Measurements from ENCODE around the gene EIF3I.
A peak's percentile ranks its signal among the peaks of the same experiment; 100 is the strongest.
"Not testable (repeated sequence)": the region's sequence is repeated elsewhere in the genome, so short reads cannot be mapped to it uniquely, and the experiment has no call there.

EIF3I gene

GRCh38 chr1:32232558-32233304, 10.5 kb downstream of the EIF3I start:
- DNase-seq: no peak

- DNase-seq: no peak
Measured at GRCh38 chr1:32234792-32235191, 12.6 kb downstream of the EIF3I start.

GRCh38 chr1:32239337-32239736, 17.1 kb downstream of the EIF3I start:
- no peak for DNase-seq

GRCh38 chr1:32239790-32240139, 17.6 kb downstream of the EIF3I start:
- DNase-seq: no peak

- peak; percentile 55 for DNase-seq
Measured at GRCh38 chr1:32240140-32240951, 18.1 kb downstream of the EIF3I start.

GRCh38 chr1:32241001-32241763, 19.0 kb downstream of the EIF3I start:
- peak; percentile 42 for DNase-seq

- DNase-seq: no peak
Measured at GRCh38 chr1:32242341-32242851, 20.2 kb downstream of the EIF3I start.

GRCh38 chr1:32246888-32247273, 24.7 kb downstream of the EIF3I start, which contains the start of gene FAM167B:
Gene FAM167B (plus strand): TSS chr1:32247222. CDS start chr1:32247422, 200 bp downstream.
- DNase-seq: no peak

GRCh38 chr1:32247452-32247851, 25.2 kb downstream of the EIF3I start:
- DNase-seq: no peak

GRCh38 chr1:32247983-32248889, 26.0 kb downstream of the EIF3I start:
- peak; percentile 81 for DNase-seq

- peak; percentile 25 for DNase-seq
Measured at GRCh38 chr1:32249831-32250525, 27.8 kb downstream of the EIF3I start.

GRCh38 chr1:32250893-32251716, 28.9 kb downstream of the EIF3I start, which contains the start of gene LCK:
Gene LCK (plus strand): TSS chr1:32251265. CDS start chr1:32274330, 23,065 bp downstream.
- DNase-seq: no peak

- no peak for DNase-seq
Measured at GRCh38 chr1:32255072-32256071, 33.2 kb downstream of the EIF3I start.

GRCh38 chr1:32256473-32257226, 34.4 kb downstream of the EIF3I start:
- DNase-seq: no peak

GRCh38 chr1:32257227-32257508, 35.0 kb downstream of the EIF3I start:
- no peak for DNase-seq

GRCh38 chr1:32263236-32263593, 41.0 kb downstream of the EIF3I start:
- DNase-seq: not testable (repeated sequence)

GRCh38 chr1:32263744-32264143, 41.5 kb downstream of the EIF3I start:
- no peak for DNase-seq

GRCh38 chr1:32265846-32266245, 43.6 kb downstream of the EIF3I start:
- DNase-seq: no peak
